GM18873 (cell line): ENCODE data around the gene PIP4K2A.

Experiments used
- ATAC-seq: cut with Tn5 transposase; IDR thresholded peaks from one replicate; pipeline ENCODE4 v1.9.1; 2021; ENCODE audit warnings: mild to moderate bottlenecking, moderate library complexity, moderate number of reproducible peaks; ENCODE audit not compliant: unreplicated experiment, low FRiP score

The PIP4K2A gene

GRCh38 chr10:22647244-22647643 is 67.1 kb downstream of the PIP4K2A start:
- ATAC-seq, result no peak

- ATAC-seq, result peak; percentile 50
Measured at GRCh38 chr10:22646388-22646853, 68.0 kb downstream of the PIP4K2A start.

GRCh38 chr10:22644222-22644621 is 70.2 kb downstream of the PIP4K2A start:
- no peak for ATAC-seq

DNA sequence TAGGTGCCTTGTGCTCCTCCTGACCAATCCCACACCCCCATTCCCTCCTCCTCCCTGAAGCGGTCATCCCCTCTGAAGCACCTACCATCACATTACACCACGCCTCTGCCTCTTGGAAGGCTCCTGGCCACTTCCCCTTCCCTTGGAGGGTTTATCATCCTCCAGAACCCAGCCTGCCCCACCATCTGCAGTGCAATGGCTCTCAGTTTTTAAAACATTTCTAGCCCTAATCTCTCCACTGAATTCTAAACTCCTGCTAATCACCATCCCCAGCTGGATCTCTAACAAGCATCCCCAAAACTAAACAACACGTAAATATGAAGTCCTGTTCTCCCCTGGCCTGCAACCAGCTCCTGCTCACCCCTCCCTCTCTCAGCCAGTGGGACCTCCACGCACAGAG is 70.6 kb downstream of the PIP4K2A start:
- ATAC-seq, result no peak

DNA sequence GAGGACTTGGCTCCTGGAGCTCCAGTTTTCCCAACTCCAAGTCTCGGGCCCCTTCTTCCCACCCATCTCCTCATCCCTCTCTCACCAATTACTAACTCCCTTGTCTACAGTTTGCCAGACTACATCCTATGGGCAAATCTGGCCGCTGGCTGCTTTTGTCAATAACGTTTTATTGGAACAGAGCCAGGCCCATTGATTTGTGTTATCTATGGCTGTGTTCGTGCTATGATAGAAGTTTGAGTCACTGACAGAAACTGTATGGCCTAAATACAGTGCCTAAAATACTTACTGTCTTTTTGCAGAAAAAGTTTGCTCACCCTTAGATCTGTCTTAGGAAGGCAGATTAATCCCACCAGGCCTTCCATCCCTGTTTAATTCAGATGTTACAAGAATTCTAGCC is 71.3 kb downstream of the PIP4K2A start:
- ATAC-seq, result no peak

GRCh38 chr10:22641743-22642142 is 72.6 kb downstream of the PIP4K2A start:
- no peak for ATAC-seq

GRCh38 chr10:22640359-22640758 is 74.0 kb downstream of the PIP4K2A start:
- ATAC-seq, result no peak

DNA sequence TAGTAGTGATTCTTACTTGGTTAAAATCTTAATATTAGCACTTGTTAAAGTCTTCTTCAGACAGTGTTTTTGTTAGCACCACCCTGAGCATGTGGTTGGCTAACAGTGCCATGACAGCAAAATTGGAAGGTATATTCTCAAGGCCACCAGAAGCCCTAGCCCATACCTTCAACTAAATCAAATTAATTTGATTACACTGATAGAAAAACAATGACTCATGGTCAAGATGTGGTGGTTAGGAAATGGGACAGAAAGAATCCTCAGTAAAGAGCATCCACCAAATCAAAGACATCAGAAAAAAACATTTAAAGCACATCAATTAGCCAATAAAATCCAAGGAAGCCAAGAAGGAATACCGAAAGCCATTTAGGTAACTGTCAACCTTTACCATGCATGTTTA is 75.5 kb downstream of the PIP4K2A start:
- ATAC-seq, result no peak

DNA sequence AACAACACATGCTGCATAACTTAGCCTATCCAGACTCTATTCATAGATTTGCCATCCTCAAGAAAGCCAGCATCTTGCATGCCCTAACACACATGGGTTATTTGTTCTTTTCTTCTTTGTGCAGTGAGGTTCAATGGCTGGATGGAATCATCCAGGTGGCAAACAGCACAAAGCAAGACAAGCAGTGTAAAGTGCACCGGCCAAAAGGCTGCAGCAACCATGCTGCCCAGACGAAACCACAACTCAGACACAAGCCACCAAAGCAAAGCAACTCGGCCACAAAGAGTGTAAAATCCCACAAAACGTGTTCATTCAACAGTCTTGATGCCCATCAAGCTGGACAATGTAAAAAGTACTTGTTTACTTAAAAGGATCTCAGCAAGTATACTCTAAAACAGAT is 76.9 kb downstream of the PIP4K2A start:
- no peak for ATAC-seq

DNA sequence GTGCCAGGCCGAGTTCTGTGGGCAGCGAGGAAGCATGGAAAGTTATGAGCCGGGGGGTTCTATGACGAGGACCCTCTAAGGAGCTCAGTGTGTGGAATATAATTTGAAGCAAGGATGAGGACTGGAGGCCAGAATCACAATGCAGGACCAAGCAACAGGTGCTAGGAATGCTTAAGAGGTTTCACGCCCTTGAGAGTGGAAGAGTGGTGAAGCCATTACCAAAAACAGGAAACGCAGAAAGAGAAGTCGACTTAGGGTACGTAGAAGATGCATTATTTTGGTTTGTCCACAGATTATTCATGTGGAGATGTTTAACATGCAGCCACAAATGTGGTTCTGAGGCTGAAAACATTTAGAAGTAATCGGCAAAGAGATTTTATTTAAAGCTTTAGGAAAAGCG is 78.7 kb downstream of the PIP4K2A start:
- ATAC-seq, result no peak

DNA sequence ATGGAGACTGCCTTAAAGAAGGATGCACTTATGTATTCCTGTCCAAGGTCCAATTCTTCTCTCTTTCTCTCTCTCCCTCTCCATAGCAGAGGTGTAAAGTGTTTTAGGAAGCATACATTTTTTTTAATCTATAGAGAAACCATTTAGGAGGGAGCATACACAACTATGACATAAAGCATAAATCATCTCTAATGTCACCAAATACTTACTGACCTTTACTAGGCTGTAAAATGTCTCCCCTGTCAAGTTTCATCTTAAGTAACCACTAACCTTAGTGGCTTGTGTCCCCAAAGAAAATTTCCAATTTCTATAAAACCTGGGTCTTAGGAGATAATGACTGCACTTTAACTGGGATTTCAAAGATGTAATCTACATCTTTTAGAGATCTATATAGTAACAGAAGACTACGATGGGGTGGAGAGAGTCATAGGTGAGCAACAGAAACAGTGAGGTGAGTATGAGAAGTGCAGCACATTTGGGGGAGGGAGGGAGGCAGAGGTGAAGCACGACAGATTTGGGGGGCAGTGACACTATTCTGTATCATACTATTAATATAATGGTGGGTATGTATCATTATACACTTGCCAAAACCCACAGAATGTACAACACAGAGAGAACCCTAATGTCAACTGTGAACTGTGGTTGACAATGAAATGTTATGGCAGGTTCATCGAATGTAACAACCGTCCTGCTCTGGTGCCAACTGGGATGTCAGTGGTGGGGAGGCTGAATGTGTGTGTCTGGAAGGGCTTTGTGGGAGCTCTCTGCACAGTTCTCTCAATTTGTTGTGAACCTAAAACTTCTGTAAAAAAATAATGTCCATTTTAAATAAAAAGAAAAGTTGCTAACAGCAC is 79.5 kb downstream of the PIP4K2A start:
- no peak for ATAC-seq

- ATAC-seq, result no peak
Measured at GRCh38 chr10:22634093-22634492, 80.3 kb downstream of the PIP4K2A start.

GRCh38 chr10:22633528-22633927 is 80.8 kb downstream of the PIP4K2A start:
- no peak for ATAC-seq

DNA sequence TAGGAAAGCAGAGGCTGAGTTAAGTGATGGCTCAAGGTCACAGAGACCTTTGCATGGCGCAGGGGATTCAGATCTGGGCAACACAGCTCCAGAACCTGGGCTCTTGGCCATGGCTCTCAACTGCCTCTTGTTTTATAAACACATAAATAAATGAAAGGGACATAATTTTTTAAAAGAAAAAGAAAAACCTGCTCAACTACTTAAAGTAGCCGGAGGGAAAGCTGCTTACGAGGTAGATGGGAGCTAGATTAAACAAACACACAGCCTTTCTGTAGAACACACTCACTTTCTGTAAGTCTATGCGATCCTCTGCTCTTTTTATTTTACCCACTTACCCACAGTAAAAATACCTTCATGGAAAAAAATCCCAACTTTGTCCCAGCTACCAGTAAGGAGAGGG is 81.3 kb downstream of the PIP4K2A start:
- no peak for ATAC-seq

GRCh38 chr10:22631646-22632278 is 82.6 kb downstream of the PIP4K2A start:
- ATAC-seq, result no peak

GRCh38 chr10:22631185-22631584 is 83.2 kb downstream of the PIP4K2A start:
- ATAC-seq, result no peak

DNA sequence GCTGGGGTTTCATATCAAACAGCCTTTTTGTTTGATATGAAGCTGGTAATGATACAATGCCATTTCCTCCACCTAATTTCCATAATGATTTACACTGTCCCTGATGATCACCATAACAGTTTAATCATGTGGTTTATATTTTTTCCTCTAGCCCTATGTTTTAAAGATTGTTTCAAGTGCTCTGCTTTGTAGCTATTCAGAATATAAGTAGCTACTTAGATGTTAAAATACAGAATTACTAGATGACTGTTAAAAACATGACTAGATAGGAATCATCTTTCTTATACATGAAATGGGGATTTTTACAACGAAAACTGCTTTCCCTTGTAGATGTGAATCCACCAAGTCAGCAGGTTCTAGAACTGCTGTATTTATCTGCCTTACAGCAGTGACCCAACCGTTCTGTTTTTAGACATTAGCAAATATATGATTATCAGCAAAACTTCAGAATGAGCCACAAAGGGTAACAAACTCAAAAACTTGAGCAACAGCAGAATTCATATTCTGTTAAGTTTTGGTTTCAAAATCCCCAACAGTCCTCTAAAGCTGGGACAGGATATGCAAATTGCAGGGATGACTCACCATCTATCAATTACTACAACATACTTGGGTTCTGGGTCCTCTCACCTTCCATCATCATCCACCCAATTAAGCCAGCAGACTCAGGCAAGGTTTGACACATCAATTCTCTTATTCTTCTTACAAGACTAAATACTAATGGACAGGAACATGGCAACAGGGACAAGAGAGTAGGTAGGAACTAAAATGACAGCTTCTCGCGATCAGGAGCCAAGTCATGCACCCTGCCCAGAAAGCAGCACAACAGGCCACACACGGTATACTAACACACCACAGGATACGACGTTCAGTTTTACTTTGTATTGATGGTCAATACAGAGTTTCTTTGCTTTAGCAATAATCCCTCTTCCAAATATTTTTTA is 83.9 kb downstream of the PIP4K2A start:
- peak; percentile 71 for ATAC-seq

DNA sequence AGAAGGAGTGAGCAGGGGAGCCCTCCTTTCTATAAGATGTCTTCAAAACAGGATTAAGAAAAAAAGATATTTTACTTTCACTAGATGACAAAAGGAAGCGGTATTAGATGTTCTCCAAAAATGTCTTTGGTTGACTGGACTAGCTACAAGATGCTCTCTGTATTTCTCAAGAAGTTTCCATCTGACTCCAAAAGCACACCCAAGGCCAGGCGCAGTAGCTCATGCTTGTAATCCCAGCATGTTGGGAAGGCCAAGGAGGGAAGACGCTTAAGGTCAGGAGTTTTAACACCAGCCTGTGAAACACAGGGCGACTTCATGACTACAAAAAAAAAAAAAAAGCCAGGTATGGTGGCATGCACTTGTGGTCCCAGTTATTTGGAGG is 84.5 kb downstream of the PIP4K2A start:
- ATAC-seq, result no peak

DNA sequence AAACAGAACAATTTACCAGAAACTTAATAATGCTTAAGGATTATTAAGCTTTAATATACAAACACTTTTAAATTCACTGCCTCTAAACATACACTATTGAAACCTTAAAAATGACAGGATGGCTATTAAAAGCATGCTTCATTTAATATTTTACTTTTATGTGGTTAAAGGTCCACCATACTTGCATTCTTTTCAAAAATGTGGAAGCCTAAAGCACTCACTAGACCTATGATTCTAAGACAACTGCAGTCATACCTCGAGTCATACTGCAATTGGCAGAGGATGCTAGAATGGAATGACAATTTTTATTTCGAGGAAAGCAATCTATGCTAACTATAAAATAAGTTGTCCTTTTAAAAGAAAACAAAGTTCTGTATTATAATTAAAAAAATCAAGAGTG is 85.3 kb downstream of the PIP4K2A start:
- ATAC-seq, result no peak

- no peak for ATAC-seq
Measured at GRCh38 chr10:22628309-22628708, 86.1 kb downstream of the PIP4K2A start.

DNA sequence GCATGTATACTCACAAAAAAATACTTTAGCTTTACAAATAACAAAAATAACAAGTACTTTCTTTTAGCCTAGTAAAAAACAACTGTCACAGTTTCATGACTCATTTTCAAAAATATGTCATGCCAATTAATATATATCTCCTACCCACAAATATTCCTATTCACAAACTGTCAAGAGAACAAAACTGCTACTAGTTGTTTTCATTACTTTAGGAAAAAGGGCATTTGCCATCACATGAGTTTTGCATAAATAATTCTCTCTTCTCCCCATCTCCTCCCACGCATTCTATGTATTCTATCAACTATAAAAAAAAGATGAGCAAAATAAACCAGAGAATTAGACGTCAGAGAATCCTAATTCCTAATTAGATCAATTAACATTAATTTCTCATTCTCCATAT is 87.6 kb downstream of the PIP4K2A start:
- ATAC-seq, result no peak
